HG03558 (cell line): ENCODE data around the gene GATAD1.
"Not testable (repeated sequence)": the region's sequence is repeated elsewhere in the genome, so short reads cannot be mapped to it uniquely, and the experiment has no call there.

Source experiments
- ATAC-seq: cut with Tn5 transposase; IDR thresholded peaks from one replicate; pipeline ENCODE4 v1.9.1; 2021; ENCODE audit warnings: moderate number of reproducible peaks; ENCODE audit not compliant: unreplicated experiment; ENCODE audit errors: extremely low read depth

GATAD1 gene

DNA sequence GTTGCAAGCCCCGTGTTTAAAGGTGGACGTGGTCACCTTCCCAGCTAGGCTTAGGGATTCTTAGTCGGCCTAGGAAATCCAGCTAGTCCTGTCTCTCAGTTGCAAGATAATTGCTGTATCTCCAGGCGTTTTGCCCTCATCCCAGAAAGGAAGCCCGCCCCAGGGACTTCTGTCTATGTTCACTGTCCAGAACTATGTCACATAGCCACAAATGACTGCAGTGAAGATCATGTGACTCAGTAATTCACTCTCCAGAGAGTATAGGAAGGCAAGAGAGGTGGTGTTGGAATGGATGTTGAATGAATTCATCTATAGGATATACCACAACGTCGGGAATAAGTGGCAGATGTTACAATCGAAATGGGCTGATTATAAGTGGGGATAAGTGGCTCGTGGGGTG lies 30.8 kb downstream of the GATAD1 start:
- no peak for ATAC-seq

DNA sequence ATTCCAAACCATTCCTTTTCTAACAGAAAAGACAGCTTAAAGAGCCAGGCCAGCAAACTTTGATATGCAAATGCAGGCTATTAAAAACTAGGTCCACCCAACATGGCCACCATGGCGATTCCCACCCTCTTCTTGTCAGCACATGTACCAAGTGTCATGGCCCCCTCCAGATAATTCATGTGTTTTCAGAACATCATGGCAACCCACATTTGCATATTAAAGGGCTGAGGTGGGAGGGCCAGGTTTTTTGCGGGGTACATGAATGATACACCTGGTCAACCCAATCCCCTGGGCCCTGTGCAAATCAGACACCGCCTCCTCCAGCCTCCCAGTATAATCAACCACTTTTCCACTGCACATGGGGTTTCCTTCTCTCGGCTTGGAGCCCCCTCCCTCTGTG lies 31.4 kb downstream of the GATAD1 start:
- no peak for ATAC-seq

DNA sequence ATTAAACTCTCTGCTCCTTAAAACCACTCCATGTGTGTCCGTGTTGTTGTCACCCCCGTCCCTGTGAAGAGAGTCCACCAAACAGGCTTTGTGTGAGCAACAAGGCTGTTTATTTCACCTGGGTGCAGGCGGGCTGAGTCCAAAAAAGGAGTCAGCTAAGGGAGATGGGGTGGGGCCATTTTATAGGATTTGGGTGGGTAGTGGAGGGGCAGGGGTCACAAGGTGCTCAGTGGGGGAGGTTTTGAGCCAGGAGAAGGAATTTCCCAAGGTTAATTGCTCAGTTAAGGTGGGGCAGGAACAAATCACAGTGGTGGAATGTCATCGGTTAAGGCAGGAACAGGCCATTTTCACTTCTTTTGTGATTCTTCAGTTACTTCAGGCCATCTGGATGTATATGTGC lies 31.9 kb downstream of the GATAD1 start:
- ATAC-seq = not testable (repeated sequence)

DNA sequence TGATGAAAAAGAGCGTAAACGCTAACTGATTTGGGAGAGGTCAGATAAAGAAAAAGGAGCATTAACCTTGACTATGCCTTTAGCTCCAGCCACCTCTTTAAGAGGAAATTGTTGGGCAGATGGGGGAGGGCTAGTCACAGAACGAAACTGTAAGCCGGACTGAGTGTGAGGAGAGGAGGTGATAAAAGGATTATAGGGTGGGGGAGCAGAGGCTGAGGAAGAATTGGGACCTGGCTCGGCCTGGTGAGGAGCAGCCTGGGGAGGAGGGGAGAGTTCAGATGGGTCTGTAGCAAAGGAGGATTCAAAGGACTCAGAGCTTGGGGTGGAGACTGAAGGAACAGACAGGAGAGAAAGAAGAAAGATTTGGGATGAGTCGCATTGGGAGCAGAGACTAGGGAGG lies 36.3 kb downstream of the GATAD1 start:
- not testable (repeated sequence) for ATAC-seq

DNA sequence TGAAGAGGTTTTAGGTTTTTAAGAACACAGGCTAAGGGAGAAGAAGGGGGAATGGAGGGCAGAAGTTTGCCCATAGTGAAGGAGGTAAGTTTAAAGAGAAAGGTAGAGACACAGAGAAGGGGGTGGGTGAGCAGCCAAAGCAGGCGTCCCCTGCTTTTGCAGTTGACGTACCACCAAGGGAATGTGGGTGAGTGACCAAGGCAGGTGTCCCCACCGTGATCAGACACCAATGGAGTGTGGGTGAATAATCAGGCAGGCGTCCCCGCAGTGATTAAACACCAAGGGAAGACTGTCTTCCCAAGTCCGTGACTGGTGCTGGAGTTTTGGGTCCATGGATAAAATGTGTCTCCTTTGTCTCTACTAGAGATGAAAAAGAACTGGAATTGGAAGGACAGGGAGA lies 36.9 kb downstream of the GATAD1 start:
- not testable (repeated sequence) for ATAC-seq

DNA sequence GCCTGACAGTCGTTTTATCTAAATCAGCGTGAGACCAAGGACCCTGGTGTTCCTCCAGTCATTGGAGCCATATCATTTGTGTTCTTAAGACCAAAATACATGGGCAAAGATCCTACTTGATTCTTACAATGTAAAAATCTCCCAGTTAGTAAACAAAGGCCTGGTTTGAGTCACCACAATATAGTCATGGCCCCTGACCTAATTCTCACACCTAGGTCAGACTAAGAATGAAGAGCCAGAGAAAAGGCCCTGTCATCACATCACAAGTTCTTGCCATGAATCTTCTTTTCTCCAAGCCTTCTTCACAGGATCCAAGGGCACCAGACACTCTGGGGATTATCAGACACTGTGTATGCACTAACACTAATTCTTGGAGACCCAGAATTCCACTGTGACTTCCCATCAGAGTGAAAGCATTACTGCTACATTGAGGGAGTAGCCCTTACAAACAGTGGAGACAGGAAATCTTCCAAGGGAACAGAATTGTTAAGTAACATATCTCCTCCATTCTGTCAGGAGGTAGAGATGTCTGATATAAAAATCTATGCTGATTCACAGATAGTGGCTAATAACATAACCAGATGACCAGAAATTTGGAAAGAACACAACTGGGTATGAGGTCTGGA lies 38.1 kb downstream of the GATAD1 start:
- no peak for ATAC-seq

DNA sequence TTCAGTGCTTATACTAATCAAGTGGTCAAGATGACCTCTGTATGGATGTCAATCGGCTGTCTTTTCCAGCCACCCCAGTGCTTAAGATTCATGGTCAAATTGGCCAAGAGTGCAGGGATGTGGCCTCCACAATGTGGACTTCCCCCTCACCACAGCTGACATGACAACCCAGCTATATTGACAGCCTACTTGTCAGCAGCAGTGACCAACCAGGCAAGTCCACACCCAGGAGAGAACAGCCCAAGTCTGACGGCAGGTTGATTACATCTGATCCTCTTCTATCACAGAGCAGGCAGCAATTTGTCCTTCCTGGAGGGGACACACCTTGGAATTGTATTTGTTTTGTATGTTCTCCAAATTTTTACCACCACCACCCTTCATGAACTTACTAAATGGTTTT lies 38.7 kb downstream of the GATAD1 start:
- no peak for ATAC-seq

DNA sequence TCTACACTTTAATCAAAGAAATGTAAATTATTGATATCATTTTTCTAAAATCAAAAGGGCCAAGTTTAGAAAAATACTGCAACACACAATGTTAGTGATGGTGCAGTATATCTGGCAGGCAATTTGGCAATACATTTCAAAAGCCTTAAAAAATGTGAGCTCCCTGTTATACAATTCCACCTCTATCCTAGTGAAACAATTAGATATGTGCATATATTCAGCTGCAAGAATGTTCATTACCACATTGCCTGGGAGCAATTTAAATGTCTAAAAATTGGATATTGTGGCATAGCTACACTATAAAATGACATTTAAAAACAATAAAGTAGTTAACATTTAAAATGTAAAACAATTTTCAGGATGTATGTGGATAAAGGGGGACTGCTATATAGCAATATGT lies 40.5 kb downstream of the GATAD1 start:
- ATAC-seq = no peak

DNA sequence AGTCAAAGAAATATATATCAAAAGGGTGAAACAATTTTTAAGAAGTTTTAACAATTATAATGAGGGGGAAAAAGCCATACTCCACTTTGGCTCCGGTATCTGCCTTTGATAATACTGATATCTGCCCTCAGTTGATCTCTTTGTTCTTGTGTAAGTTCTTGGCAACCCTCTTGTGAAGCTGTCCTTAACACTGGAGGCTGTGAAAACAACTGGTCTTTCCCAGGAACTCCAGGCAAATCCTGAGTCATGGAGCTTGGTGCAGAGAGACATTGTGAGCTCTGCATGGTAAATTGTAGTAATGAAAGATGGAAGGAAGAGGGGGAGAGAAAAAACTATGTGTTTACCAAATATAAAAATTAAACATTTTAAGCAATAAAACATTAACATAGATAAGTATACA lies 42.4 kb downstream of the GATAD1 start:
- no peak for ATAC-seq

DNA sequence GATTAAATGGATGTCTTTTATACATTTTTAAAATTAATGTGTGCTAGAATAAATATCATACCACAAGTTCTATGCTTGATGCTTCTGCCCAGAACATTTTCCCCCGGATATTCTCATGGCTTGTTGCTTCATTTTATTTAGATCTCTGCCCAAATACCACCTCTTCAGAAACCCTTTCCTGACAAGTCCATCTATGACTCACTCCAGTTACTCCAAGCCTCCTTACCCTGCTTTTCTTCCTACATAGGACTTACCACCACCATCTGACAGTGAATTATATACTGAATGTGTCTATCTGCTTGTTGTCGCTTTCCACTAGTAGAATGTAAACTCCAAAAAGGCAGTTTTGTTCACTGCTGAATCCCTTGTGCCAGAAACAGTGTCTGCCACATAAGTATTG lies 49.6 kb downstream of the GATAD1 start:
- no peak for ATAC-seq

DNA sequence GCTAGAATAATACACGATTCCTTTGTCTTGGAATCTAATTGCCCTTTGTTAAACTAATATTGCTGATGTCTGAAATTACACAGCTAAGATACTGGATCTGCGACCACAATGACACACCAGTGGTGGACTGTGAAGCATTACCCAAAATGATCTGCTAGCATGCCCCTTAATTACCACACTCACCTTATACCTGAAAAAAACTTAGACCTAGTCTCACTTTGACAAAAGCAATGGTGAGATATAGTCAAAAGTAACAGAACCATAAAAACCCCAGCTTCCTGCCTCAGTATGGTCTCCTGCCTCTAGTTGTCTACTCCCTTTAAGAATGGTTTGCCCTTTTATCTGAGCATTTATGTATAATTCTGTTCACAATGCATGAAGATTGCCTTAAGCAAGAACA lies 51.3 kb downstream of the GATAD1 start:
- ATAC-seq = no peak

DNA sequence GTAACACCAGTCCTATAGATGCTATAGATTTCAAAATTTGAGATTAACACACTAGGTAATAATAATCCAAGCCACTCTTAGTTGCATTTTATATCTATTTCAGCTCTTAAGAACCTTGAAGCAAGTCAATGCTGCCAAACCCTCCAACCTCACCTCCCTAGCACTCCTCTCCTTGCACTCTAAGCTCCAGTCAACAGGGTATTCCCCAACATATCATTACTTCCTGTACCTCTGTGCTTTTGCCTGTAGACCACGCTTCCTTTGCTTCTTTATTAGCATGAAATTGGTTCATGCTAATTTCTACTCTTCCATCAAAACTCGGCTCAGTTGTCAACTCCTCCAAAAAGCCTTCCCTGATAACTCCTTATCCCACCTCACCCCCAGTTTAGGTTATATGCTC lies 56.5 kb downstream of the GATAD1 start:
- ATAC-seq = no peak

DNA sequence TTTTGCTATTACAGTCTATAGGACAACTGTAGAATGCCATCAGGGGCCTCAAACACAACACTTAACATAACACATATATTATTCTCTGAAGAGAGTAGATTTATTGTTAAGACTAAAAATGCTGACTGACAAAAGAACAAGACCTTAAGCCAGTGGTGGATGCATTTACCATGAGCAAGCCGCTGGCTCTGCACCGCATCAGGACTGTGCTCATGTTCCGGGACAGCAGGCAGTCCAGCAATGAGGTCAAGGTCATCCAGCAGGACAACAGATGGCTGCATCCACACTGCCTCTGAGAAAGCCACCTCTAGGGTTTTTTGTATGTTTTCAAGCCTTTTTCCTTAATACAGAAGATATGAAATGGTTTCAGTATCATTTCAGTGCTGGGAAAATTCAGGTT lies 57.3 kb downstream of the GATAD1 start:
- ATAC-seq = no peak

DNA sequence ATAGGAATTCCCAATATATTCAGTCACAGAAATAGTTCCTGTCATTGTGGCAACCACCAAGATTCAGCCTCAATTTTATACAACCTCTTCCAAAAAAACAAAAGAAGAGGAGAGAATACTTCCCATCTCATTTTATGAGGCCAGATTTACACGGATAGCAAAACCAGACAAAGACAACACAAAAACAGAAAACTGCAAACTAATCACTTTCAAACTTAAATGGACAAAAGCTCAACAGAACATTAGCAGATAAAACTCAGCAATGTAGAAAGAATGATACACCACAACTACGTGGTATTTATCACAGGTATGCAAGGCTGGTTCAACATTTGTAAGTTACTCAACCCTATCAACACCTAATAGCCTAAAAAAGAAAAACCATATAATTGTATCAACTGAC lies 59.1 kb downstream of the GATAD1 start:
- ATAC-seq = no peak

DNA sequence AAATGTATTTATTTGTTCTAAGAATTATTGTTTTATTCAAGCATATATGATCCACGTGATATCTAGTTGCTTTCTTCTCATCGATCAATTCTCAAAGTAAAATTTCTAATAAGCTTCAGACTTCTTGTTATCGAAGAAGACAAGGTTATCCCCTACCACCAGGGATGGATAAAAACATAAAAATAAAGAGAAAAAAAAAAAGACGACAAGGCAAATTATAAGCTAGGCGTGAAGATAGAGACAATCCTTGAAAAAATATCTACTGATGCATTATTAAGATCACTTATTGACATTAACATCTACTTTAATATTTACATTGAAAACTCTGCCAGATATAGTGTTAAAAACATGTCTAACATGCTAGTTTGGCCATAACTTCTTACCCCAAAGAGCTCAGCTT lies 61.7 kb downstream of the GATAD1 start:
- no peak for ATAC-seq
